KMS-11 (cell line): ENCODE measurements around the gene CTBP1.

ENCODE experiments used
- H2AFZ ChIP-seq: fragments of 200-600 bp; sonication (generic); 2 replicates; pipeline ENCODE4 v1.6.1; 2016; ENCODE audit warnings: antibody characterized with exemption, mixed run types, low read depth
- H3K27ac ChIP-seq: fragments of 200-600 bp; sonication (generic); 2 replicates; pipeline ENCODE4 v1.6.1; 2016; ENCODE audit warnings: mild to moderate bottlenecking, mixed run types
- H3K27me3 ChIP-seq: fragments of 200-600 bp; sonication (generic); 2 replicates; pipeline ENCODE4 v1.6.1; 2017; ENCODE audit warnings: mild to moderate bottlenecking, low read depth, mixed run types, moderate library complexity; ENCODE audit not compliant: insufficient read depth
- H3K36me3 ChIP-seq: fragments of 200-600 bp; sonication (generic); 2 replicates; pipeline ENCODE4 v1.6.1; 2017; ENCODE audit warnings: mild to moderate bottlenecking, mixed run types; ENCODE audit not compliant: insufficient read depth
- H3K4me1 ChIP-seq: fragments of 200-600 bp; sonication (generic); 2 replicates; pipeline ENCODE4 v1.6.1; 2016; ENCODE audit warnings: mild to moderate bottlenecking, low read depth, mixed run types; ENCODE audit not compliant: poor library complexity, severe bottlenecking
- H3K4me2 ChIP-seq: fragments of 200-600 bp; sonication (generic); 2 replicates; pipeline ENCODE4 v1.7.0; 2016; ENCODE audit warnings: mild to moderate bottlenecking, mixed run types
- H3K4me3 ChIP-seq: fragments of 200-600 bp; sonication (generic); IDR thresholded peaks from 2 replicates; pipeline ENCODE4 v1.6.1; 2017; ENCODE audit warnings: low read depth, low read length, mixed read lengths; ENCODE audit not compliant: insufficient read depth
- H3K79me2 ChIP-seq: fragments of 200-600 bp; sonication (generic); 2 replicates; pipeline ENCODE4 v1.6.1; 2016; ENCODE audit warnings: low read depth, mixed run types; ENCODE audit not compliant: insufficient read depth
- H3K9ac ChIP-seq: fragments of 200-600 bp; sonication (generic); 2 replicates; pipeline ENCODE4 v1.6.1; 2016; ENCODE audit warnings: mild to moderate bottlenecking, mixed run types
- H4K20me1 ChIP-seq: fragments of 200-600 bp; sonication (generic); 2 replicates; pipeline ENCODE4 v1.6.1; 2016; ENCODE audit warnings: mild to moderate bottlenecking, mixed run types; ENCODE audit not compliant: insufficient read depth
- CTCF ChIP-seq: fragments of 200-600 bp; sonication (generic); conservative IDR thresholded peaks from 2 replicates; pipeline ENCODE4 v1.6.1; 2017; ENCODE audit warnings: low read depth, mild to moderate bottlenecking, antibody characterized with exemption, low read length, moderate library complexity, mixed read lengths

The CTBP1 gene

GRCh38 chr4:1261107-1261928, 12.4 kb upstream of the CTBP1 start:
- Histone ChIP-seq H3K9ac (no peak overlapping the region), H3K36me3 (no peaks in the 10 kb centered on the region), H4K20me1 (no peaks in the 10 kb centered on the region), H3K27ac (no peak overlapping the region), H3K4me2 (no peak overlapping the region), H2AFZ (no peak overlapping the region), H3K4me1 (no peaks in the 10 kb centered on the region), H3K27me3 (no peaks in the 10 kb centered on the region), H3K4me3 (no peak overlapping the region), H3K79me2 (no peaks in the 10 kb centered on the region)
- TF ChIP-seq CTCF = no peak

GRCh38 chr4:1260418-1261106, 11.6 kb upstream of the CTBP1 start:
- no peak overlapping the region for H3K4me3 ChIP-seq
- no peak overlapping the region for H3K9ac ChIP-seq
- H3K27ac ChIP-seq = no peak overlapping the region
- no peaks in the 10 kb centered on the region for H3K4me1 ChIP-seq
- TF ChIP-seq CTCF = no peak
- no peak overlapping the region for H2AFZ ChIP-seq
- H3K36me3 ChIP-seq = no peaks in the 10 kb centered on the region
- no peaks in the 10 kb centered on the region for H3K79me2 ChIP-seq
- no peaks in the 10 kb centered on the region for H3K27me3 ChIP-seq
- H3K4me2 ChIP-seq = no peak overlapping the region
- no peaks in the 10 kb centered on the region for H4K20me1 ChIP-seq

GRCh38 chr4:1259966-1260365, 11.0 kb upstream of the CTBP1 start:
- Histone ChIP-seq H3K4me1 (no peaks in the 10 kb centered on the region), H3K9ac (no peak overlapping the region), H3K4me2 (no peak overlapping the region), H3K4me3 (no peak overlapping the region), H3K27ac (no peak overlapping the region), H2AFZ (no peak overlapping the region), H3K79me2 (no peaks in the 10 kb centered on the region), H3K27me3 (no peaks in the 10 kb centered on the region), H3K36me3 (no peaks in the 10 kb centered on the region), H4K20me1 (no peaks in the 10 kb centered on the region)
- no peak for TF ChIP-seq CTCF

- no peaks in the 10 kb centered on the region for H3K79me2 ChIP-seq
- H3K27me3 ChIP-seq = no peaks in the 10 kb centered on the region
- no peaks in the 10 kb centered on the region for H3K36me3 ChIP-seq
- H4K20me1 ChIP-seq = no peaks in the 10 kb centered on the region
- no peak overlapping the region for H3K4me2 ChIP-seq
- H3K9ac ChIP-seq = no peak overlapping the region
- H3K4me3 ChIP-seq = no peak overlapping the region
- TF ChIP-seq CTCF = no peak
- no peaks in the 10 kb centered on the region for H3K4me1 ChIP-seq
- no peak overlapping the region for H2AFZ ChIP-seq
- H3K27ac ChIP-seq = no peak overlapping the region
Observed at GRCh38 chr4:1258457-1258856, 9.5 kb upstream of the CTBP1 start.
